Fibroblast of the conjunctiva (primary cell): Measurements from ENCODE around the gene SPNS3.

Experiments used
- DNase-seq: peaks from one replicate; pipeline ENCODE4 v3.0.0-alpha.2; 2010; ENCODE audit warnings: low read depth

SPNS3 gene

DNA sequence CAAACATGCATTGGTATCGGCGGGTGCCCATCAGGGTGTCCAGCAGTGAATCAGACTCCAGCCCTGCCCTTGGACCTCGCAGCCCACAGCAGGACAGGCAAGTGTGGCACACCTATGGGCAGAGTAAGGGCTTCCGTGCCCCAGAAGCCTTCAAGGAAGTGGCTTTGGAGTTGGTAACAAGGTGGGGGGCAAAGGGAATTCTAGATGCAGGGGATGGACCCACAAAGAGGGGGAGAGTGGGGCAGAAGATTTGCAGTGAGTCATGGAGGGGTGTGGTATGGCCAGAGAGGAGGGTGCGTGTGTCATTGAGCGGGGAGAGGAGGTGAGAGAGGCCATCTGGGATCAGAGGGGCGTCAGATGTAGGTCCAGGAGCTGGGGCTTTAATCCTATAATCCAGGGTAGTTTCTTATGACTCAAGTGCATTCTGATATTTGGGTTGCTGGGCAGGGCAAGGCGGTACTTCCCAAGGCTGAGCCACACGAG lies 56.4 kb downstream of the SPNS3 start:
- no peak for DNase-seq

DNA sequence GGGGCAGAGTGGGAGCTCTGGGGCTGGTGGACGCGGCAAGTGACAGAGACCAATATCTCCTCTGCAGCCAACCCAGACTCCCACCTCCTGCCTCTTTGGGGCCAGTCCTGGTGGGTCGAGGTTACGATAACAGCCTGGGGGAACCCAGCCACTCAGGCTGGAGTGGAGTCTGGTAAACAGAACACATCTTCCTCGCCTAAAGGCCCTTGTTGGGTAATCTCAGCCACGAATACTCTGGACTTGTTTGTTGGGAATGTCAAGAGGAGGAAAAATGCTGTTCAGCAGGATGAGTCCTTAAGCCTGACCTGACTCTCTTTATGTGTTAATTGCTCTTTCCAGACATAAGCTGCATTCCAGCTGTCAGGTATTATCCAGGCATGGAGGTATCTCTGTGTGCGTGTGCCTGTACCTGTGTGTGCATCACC lies 56.9 kb downstream of the SPNS3 start:
- DNase-seq, result no peak

- DNase-seq, result no peak
Measured at GRCh38 chr17:4492721-4493561, 59.2 kb downstream of the SPNS3 start.

DNA sequence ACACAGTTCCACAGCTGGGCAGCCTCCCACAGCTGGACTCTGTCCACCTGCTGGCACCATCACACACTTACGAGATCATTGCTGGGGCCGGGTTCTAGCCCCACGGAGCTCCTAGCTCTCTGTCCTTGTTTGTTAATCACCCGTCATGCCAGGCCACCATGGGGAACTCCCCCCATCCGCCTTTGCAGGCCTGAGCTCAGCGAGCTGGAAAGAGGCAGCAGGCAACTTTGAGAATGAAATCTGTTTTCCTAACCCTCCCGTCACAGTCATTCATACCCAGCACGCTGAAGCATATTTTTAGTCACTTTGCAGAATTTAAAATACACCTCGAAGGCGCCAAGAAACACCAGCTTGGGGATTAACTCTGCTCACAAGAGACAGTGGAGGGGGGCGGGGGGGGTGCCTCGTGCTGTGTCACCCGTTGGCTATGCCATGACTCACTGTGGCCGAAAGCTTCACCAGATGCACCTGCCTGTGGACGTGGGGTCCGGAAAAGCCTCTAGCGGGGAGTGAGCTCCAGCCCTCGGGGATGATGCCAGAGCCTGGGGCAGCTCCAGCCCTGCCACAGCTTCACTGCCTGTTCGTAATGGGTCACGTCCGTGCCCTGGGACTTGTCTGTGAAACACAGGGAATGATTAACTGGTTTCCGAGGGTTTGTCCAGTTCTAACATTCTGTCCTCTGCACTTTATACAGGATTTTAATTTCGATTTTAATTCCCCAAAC lies 63.5 kb downstream of the SPNS3 start:
- no peak for DNase-seq

GRCh38 chr17:4498461-4499397 lies 65.0 kb downstream of the SPNS3 start, which contains the start of gene SPNS2:
TSS of gene SPNS2 (plus strand) at chr17:4498881. CDS start at chr17:4499048, 167 bp downstream.
- DNase-seq, result no peak

DNA sequence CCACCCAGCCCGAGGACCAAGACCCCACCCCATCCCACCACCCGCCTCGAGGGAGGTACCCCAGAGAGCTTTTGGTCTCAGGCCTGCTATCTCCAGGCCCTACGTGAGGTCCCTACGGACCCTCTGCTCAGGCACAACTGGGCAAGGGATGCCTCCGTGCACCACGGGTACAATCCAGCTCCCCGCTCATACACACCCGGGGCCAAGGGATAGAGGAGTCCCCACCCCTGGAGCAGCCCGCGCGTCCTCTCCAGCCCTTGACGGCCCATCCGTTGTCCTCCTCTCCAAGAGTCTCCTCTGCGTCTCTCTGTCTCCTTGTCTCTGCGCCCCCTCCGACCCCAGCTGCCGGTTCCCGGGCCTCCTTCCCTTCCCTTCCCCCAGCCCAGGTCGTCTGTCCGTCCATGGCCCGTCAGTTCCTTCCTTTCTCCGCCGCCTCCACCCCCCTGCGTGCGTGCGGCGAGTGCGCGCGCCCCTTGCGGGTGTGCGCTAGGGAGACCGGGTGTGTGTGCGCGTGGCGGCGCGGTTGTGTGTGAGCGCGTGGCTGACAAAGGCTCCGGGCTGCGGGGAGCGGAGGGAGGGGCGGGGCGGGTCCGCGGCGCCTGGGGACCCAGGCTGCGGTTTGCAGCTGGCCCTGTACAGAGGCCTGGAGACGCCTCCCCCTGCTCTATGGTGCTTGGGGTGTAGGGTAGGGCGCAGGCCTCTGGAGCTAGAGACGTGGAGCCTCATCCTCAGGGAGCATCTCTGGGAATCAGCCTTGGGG lies 65.9 kb downstream of the SPNS3 start:
- DNase-seq, result no peak

DNA sequence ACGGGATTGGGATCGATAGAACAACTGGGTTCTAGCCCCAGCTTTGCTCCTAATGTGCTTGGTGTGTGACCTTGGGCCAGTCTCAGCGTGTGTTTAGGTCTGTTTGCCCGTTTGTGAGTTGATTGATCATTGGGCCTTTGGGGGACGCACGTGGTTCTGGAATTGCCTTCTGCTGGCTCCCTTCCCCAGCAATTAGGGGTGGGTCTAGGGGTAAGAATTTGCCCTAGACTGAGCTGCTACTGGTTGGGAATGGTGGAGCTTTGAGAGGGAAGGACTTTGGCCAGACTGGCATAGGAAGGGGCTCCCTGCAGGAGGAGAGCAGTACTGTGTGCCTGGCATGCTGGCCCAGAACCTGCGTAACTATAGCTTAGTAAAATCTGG lies 66.4 kb downstream of the SPNS3 start:
- no peak for DNase-seq

- DNase-seq, result no peak
Measured at GRCh38 chr17:4501295-4501949, 67.7 kb downstream of the SPNS3 start.

- no peak for DNase-seq
Measured at GRCh38 chr17:4502466-4503154, 68.9 kb downstream of the SPNS3 start.

- no peak for DNase-seq
Measured at GRCh38 chr17:4503283-4504025, 69.7 kb downstream of the SPNS3 start.

DNA sequence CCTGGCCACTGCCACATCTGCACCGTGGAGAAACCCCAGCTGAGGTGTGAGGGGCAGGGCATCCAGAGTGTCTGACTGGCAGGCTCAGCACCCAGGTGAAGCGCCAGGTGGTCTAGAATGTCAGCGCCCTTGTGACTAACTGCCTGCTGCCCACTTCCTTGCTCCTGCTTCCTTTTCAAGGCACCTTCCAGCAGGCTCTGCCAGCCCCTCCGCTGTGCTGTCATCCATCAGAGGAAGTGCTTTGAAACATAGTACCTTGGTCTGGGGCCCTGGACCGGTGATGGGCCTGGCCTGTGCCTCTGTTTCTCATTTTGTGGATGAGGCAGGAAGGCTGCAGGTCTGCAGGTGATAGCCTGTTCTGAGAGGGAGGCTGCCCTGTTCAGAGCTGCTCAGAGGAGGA lies 70.4 kb downstream of the SPNS3 start:
- DNase-seq, result no peak

DNA sequence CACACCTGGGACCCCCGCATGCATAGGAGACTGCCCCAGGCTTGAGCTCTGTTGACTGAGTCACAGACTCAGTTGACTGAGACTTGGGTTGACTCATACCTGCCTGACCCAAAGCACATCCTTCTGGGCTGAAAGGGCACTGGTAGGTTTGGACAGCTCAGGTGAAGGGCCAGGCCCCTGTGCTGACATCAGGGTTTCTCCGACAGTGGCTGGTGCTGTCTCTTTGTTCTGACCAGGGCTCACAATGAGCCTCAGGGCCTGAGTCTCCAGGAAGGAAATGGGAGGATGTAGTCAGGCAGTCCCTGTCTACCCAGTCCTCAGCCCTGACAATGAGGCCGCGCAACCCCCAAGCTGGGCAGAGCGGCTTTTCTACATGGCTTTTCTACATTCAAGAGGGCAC lies 71.4 kb downstream of the SPNS3 start:
- no peak for DNase-seq

- no peak for DNase-seq
Measured at GRCh38 chr17:4506175-4506813, 72.6 kb downstream of the SPNS3 start.

DNA sequence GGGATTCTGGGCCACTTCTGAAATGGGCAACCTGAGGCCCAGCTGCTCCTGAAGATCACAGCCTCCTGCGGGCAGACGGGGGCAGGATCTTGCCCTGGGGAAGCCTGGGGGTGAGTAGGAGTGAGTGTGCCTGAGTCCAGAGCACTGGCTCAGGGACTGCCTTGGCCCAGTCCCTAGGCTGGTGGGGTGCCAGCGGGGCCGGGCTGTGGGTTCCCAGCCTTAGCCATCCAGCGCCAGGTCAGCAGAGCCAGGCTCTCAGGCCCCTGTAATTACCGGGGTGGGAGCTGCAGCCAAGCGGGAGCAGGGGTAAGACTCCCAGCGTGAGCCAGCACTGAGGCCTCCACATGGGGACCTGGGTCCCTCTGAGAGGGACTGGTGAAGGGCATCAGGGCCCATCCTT lies 73.2 kb downstream of the SPNS3 start:
- no peak for DNase-seq

DNA sequence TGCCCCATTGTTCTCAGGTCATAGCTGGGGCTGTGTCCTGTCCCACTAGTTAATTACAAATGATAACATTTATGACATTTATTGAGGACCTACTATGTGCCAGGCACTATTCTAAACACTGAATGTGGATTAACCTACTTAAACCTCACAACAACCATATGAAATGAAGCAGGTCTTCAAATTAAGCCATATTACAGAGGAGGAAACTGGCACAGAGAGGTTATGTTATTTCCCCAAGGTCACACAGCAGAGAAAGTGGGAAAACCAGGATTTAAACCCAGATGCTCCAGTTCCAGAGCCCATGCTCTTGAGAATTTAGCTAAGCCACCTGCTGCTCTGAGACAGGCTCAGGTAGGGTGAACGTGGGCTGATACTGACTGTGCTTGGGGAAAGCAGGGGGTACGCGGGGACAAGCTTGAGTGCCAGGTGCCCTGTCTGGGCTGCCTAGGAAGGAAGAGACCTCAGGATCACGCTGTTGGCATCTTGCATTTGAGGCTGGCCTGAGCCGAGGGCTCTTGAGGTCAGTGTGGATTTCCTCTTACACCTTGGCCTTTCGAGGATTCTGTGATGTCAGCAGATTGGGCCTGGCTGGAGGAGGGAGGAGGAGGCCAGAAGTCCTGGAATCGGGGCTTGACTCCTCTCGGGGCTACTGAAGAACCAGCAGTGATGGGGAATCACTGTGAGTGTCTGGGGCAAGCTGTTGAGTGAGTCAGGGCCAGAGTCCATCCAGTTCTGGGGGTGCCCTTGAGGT lies 73.8 kb downstream of the SPNS3 start:
- DNase-seq, result no peak

DNA sequence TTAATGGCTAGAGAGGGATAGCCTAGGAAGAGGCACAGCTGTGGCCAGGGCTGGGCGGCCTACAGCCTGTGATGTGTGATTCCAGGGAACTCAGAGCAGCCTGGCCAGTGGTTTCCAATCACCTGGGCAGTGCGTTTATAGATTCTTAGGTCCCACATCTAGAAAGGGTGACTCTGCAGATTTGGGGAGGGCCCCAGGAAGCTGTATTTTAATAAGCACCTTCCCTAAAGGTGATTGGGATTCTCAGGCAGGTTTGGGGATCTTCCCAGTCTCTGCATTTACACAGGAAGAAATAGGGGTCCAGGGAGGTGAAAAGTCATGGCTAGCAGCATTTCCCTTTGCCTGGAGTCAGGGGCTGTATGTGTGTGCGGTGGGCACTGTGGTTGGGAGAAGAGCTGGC lies 74.5 kb downstream of the SPNS3 start:
- DNase-seq, result no peak

DNA sequence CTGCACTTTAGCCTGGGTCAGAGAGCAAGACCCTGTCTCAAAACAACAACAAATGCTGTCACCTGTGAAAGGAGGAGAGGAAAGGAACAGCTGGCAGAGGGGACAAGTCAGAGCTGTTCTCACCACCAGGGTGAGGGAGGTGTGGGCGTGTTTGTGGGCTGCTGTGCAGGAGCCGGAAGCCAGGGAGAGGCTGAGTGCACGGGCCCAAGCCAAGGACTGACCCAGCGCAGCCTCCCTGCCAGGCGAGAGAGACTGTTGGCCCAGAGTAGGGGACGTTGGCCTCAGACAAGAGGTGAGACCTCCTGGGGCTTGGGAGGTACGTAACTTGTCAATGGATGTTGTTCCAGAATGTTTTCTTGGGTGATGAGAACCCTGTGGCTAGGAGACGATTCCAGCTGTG lies 75.7 kb downstream of the SPNS3 start:
- DNase-seq, result no peak

DNA sequence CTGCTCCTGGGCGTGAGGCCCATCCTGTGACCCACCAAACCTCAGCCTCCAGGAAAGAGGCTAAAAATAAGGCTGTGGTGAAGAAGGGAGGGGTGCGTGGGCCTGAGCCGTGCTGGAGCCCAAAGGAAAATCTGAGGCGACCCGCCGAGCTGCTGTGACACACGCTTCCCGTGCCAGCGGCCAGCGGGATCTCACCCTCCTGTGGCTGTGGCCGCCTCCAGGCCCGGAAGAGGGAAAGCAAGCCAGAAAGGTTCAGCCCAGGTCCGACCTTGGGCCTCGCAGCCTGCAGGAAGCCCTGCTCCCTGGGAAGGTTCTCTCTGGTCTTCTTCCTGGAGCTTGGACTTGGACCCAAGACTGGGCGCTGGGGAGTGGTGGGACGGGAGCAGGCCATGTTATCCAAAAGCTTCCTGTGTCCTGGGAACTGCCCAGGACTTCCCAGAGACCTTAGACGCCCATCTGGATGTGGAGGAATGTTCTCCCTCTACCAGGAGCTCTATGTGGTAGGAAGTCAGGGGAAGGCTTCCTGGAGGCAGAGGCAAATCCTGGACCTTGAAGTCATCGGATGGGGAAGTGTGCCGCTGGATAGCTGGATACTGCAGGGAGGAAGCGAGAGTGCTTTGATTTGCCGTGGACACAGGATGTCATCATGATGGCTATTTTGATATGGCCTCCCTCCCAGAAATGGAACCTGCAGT lies 76.3 kb downstream of the SPNS3 start:
- DNase-seq, result no peak
